ENCODE results near the gene RIPOR3.
"Not testable (repeated sequence)": the region's sequence is repeated elsewhere in the genome, so short reads cannot be mapped to it uniquely, and the experiment has no call there.

RIPOR3 gene

DNA sequence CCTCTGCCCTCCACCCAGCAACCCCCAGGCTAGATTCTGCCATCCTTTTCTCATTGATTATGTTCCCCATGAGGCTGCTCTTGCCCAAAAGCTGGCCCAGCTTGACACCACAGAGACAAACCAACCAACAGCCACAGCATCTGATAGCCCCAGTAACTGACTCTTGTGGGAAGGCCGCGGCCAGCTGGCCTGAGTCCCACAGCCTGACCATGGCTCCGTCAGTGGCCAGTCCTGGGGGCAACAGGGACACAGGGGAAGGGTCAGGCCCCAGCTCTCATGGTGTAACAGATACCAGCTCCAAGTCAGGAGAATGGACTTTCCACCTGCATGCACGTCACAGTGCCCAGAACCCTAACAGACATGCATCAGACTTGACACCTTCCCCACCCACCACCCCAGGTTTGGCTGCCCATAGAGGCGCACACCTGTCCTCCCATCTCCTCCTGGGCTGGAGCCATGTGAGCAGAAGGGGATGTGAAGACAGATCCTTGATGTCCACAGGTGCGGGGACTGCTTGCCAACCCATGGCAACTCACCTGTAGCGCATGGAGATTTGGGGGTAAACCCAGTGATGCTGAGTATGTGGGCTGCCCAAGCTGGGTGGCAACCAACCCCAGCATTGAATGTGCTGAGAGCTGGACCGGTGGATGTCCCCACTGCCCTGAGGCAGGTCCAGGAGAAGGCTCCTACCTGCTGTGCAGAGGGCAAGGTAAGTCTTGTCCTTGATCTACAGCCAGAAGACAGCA, 18.8 kb downstream of the RIPOR3 start:
- DNase-seq = no peak
- intact Hi-C loops (cut with DNase I) = no loop called here

DNA sequence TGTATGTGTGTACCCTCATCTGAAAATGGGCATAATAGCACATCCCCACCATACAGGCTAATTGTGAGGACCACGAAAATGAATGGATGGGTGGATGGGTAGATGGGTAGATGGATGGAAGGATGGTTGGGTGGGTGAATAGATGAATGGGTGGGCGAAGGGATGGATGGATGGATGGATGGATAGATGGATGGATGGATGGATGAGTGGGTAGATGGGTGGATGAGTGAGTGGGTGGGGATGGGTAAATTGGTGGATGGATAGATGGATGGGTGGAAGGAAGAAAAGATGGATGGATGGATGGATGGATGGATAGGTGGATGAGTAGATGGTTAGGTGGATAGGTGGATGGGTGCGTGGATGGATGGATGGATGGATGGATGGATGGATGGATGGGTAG, 19.7 kb downstream of the RIPOR3 start:
- DNase-seq = no peak
- intact Hi-C loops (cut with DNase I) = no loop called here

DNA sequence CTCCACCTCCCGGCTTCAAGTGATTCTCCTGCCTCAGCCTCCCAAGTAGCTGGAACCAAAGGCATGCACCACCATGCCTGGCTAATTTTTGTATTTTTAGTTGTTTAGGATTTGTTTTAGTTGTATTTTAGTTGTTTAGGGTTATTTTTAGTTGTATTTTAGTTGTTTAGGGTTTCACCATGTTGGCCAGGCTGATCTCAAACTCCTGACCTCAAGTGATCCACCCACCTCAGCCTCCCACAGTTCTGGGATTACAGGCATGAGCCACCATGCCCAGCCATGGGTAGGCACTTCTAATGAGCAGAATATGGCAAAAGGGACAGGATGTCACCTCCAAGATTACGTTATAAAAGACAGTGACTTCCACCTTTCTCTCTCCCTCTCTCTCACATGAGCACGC, 20.3 kb downstream of the RIPOR3 start:
- intact Hi-C loops (cut with DNase I); DNase-seq: not testable (repeated sequence)

DNA sequence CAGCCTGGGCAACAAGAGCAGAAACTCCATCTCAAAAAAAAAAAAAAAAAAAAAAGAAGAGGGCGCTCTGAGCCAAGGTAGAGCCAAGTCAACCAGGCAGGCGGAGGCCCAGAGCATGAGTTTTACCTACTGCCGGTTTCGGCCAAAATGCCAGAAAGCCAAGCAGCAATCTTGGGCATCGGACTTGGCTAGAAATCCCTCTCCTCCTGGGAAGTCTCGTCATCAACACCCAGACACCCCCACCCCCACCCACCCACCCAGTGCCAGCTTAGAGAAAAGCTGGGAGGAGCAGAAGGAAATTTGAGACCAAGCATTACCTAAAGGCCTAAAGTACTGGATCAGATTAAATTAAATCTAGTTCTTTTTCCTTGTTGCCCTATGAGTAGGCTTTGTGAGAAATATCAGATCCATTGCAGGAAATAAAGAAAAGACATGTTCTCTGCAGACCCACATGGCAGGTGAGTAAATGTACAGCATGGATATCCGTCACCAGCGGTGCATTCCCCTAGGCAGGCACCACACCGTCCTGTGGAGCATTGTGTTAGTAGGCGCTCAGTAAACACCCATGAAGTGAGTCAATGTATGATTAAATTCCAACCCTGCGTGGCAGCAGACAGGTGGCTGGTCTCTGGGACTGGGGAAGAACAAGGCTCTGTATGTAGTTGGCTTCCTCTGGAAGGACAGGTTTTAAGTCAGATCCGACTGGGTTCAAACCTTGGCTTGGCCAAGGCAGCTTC, 21.0 kb downstream of the RIPOR3 start:
- no peak for DNase-seq
- intact Hi-C loops (cut with DNase I) = no loop called here

DNA sequence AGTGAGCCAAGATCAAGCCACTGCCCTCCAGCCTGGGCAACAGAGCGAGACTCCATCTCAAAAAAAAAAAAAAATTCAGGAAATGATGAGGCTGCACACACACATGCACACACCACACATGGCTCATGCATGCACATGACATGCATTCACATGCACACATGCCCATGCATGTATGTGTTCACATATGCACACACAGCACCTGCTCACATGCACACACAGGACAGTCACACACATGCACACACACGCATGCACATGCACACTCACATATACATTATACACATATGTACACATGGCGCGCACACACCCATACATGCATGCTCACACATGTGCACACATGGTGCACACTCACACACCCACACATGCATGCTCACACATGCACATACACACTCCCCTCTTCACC, 22.5 kb downstream of the RIPOR3 start:
- intact Hi-C loops (cut with DNase I) = no loop called here
- DNase-seq = no peak

DNA sequence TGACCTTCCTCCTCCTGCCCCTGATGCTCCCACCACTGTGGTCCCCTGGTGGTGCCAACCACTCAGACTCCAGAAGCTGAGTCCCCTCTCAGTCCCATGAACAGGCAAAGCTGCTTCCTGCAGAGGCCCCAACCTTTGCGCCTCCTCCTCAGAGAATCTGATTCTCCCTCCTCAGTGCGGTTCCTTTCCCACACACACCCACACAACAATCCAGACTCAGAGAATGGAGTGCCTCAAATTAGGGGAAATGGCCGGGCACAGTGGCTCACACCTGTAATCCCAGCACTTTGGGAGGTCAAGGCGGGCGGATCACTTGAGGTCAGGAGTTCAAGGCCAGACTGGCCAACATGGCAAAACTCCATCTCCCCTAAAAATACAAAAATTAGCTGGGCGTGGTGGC, 23.0 kb downstream of the RIPOR3 start:
- intact Hi-C loops (cut with DNase I) = no loop called here
- DNase-seq = peak in 13 of 42 donors; percentile 5 to 67 (median 34)

DNA sequence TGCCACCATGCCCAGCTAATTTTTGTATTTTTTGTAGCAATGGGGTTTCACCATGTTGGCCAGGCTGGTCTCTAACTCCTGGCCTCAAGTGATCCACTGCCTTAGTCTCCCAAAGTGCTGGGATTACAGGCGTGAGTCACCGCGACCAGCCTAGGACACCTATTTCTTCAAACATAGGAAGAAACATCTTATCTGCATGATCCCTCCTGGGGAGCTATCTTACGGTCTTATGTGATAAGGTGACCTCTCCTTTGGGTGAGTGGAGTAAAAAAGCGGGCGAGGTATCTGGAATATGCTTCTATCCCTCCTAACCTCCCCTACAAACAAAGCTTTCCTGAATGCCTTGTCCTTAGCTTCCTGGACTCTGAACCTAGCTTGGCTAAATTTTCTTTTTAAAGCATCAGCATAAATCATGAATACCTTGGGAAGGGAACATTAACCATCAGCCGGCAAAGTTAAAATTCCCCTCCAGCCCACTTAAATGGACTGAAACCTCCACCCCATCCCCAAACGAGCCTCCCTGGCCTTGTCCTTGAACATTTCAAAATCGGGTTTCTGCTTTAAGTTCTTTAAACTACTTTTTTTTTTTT, 24.5 kb downstream of the RIPOR3 start:
- no peak for DNase-seq
- intact Hi-C loops (cut with DNase I) = no loop called here

DNA sequence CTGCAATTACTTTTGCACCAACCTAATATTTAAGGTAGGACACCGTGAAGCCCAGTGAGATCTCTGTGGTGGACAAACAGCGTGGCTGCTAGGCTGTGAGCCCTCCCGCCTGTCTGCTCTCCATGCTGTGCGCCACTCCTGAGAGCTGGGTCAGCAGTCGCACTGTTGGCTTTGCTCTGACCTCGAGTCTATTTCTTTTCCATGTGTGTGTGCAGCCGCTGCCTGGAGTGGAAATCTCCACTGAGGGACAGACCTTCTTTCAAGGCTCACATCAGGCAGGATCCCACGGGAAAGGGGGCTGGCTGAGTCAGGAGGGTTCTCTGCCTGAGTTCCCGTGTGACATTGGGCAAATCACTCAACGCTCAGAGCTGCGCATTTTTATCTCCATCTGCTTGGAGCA, 27.1 kb downstream of the RIPOR3 start:
- intact Hi-C loops (cut with DNase I) = no loop called here
- no peak for DNase-seq

DNA sequence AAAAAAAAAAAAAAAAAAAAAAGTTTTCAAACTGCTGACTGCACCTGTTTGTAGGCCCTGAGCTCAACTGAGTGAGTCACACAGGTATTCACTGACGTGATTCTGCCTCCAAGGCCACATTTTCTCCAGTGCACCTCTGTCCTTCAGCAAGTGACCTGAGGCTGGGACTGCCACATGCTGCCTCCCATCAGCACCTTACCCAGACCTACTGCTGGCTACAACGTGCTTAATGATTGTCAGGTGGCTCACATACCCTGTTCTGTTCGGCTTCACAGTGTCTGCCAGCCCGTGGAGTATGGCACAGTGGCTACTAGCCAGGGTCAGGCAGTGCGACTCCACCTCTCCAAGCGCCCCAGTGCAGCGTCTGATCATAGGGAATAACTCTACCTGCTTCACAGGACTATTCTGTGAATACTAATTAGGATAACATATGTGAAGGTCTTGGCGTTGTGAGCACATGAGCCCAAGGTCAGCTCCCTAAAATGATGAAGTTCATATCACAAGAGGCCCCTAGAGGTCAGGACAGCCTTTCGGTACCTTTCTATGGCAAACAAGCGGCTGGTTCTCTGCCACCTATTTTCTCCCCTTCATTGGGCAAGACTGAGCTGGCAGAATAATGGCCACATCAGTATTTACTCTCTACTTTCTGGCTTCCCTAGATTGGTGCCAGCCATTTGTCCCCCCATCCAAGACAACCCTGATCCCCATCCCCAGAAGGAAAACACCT, 28.1 kb downstream of the RIPOR3 start:
- intact Hi-C loops (cut with DNase I) = no loop called here
- peak in 1 of 42 donors; percentile 17 for DNase-seq

DNA sequence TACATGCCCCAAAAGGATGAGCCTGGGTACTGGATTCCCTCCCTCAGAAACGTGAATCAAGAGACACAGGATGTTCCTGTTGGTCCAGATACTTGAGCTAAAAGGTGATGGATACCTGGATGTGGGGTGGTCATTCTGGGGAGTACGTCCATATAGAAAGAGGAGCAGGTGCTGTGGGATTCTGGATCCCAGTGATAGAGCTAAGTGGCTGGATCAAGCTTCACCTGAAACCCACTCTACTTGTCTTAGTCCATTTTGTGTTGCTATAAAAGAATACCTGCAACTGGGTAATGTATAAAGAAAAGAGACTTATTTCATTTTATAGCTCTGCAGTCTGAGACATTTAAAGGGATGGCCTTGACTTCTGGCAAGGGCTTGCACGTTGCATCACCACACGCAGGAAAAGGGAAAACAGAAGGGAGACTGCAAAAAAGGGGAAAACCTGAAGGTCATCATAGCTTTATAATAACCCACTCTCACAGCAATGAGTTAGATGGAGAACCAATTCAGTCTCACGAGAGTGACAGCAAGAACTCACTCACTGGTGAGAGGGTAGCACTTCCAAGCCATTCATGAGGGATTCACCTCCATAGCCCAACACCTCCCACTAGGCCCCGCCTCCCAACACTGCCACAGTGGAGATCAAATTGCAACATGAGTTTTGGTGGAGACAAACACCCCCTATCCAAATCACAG, 31.2 kb downstream of the RIPOR3 start:
- intact Hi-C loops (cut with DNase I) = no loop called here
- no peak for DNase-seq

DNA sequence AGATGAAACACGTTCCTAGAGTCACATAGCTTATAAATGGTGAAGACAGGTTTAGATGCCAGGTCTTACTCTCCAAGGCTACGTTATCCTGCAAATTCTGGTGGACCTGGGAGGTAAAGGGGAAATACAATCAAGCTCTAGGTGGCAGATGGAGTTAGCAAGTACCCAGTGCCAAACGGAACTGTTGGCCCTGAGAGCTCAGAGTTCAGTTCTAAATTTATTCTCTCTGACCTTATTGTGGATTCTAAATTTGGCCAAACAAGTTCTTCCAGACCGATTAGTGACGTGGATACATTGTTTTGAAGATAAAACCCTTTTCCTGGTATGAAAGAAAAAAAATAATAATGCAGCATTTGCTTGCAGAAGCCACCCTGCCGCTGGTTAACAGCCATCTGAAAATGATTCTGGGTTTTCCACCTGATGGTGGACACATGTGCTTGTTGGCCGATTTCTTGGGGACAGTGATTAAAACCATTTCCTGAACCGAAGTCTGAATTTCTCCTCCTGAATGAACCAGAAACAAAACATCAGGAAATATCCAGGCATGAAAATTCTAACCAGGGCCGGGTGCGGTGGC, 32.5 kb downstream of the RIPOR3 start:
- no peak for DNase-seq

DNA sequence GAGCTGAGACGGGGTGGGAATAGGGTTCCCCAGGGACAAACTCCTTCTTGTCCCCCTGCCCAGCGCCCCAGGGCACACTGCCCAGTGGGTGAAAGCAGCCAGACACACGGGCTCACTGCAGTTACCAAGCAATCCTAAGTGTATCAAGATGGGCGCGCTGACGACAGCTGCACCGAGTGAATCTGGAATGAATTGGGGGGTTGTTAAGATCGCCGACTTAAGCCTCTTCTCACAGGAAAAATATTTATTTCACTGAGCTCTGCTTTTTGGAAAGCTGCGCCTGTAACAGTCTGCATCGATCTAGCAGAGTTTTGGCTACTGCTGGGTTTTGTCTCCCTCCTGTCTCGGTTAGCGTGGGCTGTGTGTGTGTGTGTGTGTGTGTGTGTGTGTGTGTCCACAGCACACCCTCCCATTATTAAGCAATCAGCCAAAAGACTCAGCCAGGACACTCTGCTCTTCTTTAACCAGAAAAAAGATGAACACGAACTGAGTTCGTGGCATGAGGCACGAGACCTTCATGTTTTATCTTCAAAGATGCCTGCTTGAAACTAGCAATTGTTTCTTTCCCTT, 35.9 kb downstream of the RIPOR3 start:
- peak in 24 of 42 donors; percentile 7 to 54 (median 32) for DNase-seq

More for the DNA sequence above, 32.5 kb downstream of the RIPOR3 start:
- intact Hi-C loops (cut with DNase I) = no loop called here

DNA sequence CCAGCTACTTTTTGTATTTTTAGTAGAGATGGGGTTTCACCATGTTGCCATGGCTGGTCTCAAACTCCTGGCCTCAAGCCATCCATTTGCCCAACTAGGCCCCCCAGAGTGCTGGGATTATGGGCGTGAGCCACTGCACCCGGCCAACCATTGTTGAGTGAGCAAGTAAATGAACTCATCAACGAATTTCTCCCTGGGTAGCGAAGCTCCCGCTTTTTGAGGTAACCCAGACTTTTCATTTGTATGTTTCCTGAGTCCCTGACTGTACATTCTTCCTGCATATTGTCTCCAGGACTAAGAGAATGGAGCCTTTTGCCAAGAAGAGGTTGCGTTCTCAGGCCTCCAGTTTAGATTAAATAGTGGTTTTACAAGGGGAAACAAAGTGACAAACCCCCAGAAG, 36.4 kb downstream of the RIPOR3 start:
- peak in 2 of 42 donors; percentile 11 to 12 for DNase-seq
- intact Hi-C loops (cut with DNase I) = no loop called here

More for the DNA sequence above, 35.9 kb downstream of the RIPOR3 start:
- intact Hi-C loops (cut with DNase I) = no loop called here

DNA sequence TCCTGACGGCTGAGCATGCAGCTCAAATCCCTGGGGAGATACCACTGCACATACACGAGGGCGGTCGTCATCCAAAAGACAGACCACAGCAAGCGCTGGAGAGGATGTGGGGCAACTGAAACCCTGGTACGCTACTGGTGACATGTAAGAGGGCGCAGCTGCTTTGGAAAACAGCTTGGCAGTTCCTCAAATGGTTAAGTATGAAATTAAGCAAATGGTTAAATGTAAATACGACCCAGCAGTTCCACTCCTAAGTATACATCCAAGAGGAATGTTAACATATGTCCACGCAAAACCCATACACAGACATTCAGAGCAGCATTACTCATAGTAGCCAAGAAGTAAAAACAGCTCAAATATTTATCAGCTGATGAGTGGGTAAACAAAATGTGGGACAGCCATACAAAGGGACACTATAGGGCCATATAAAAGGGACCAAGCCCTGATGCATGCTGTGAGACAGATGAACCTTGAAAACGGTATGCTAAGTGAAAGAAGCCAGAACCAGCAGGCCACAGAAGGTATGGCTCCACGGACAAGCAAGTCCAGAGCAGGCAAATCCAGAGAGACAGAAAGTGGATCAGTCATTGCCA, 38.5 kb downstream of the RIPOR3 start:
- DNase-seq = no peak
- intact Hi-C loops (cut with DNase I) = no loop called here

DNA sequence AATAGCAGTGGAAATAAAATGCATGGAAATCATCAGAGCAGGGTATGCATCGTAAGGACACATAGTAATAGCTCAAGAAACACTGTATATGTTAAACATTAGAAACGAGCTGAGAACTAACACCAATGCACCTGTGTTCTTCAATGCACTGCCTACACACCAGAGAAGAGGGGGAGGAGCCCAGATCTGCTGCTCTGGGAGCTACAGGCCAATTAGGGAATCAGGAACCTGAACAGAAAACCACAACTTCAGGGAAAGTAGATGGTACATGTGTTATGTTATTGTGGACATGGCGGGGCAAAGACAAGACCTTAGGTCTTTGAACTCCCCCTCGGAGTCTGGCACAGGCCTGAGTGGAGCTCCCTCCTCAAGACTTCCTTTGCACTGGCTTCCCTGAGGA, 39.7 kb downstream of the RIPOR3 start:
- intact Hi-C loops (cut with DNase I) = no loop called here
- DNase-seq = peak in 1 of 42 donors; percentile 36

DNA sequence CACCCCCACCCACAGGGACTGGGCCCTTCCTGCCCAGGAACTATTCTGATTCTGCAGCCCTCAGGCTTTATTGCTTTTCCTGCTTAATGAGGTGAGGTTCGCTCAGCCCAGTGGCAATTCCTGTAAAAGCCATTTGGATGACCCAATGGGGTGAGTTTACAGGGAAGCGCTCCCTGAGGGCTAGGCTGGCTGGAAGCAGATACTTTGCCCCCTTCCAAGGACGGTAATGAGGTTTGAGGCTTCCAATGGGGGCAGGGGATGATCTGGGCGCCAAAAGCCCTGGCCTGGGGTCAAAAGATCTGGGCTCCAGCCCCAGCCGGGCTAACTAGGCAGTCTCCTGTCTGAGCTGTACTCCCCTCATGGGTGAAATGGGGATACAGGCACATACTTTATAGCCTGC, 41.8 kb downstream of the RIPOR3 start:
- DNase-seq = no peak
- intact Hi-C loops (cut with DNase I) = no loop called here

DNA sequence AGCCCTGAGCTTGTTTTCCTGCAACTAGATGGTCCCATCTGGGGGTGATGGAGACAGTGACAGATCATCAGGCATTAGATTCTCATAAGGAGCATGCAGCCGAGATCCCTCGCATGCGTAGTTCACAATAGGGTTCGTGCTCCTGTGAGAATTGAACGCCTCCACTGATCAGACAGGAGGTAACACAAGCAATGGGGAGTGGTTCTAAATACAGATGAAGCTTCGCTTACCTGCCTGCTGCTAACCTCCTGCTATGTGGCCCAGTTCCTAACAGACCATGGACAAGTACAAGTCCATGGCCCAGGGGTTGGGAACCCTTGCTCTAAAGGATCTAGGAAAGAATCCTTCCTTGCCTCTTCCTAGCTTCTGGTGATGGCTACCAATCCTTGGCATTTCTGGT, 42.7 kb downstream of the RIPOR3 start:
- intact Hi-C loops (cut with DNase I) = no loop called here
- DNase-seq = no peak

DNA sequence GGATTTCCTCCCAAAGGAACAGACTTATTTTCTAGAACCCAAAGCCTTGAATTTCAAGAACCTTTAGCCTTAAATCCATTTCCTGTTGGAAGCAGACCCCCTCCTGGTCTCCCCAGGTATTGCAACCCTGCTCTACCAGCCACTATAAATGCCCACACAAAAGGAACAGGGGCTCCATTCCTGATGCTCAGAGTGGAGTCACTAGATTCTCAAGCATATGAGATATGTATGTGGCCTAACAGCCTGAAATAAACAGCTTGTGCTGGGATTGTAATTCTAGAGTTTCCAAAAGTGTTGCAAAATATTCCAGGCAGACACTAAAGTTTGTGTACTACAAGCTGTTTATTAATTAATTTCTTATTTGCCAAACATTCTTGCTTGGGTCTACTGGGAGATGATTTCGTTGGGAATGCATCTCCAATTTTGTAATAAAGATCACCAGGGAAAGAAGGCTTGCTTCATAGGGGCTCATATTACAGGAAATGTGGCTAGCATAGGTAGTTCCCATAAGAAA, 44.8 kb downstream of the RIPOR3 start:
- DNase-seq = no peak
- intact Hi-C loops (cut with DNase I) = no loop called here
